ENCODE measurements around the gene SSR4.

DNA sequence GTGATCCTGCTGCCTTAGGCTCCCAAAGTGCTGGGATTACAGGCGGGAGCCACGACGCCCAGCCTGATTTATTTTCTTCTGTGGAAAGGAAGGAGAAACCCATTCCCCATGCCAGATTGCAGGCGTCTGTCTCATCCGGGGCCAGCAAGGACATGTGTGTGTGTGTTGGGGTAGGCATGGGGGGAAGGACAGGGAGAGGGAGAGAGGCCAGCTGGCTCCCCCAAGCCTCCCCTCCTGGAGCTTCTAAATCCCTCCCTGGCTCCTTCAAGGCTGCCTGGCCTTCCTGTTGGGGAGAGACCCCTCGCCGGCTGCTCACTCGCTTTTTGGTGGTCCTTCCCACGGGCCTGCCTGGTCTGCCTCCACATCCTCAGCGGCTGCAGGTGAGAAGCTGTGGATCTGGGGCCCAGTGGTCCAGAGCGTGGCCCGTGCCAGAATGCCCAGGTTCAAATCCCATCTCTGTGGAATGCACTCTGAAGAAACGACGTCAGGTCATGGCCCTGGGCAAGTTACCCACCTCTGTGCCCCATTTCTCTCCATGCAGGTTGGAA lies 31.8 kb upstream of the SSR4 start:
- TF ChIP-seq ZBTB26 (tag by site-specific recombination; optimal IDR thresholded peaks at IDR 0.05) (no peak), ZNF133 (tag by site-specific recombination; IDR thresholded peaks at IDR 0.05) (no peak), ZNF560 (tag by site-specific recombination; IDR thresholded peaks at IDR 0.05; ENCODE audit: borderline replicate concordance) (no peak)
